HG02763 (cell line): ENCODE data around the gene ARHGAP6.

Experiments
- ATAC-seq: cut with Tn5 transposase; IDR thresholded peaks from one replicate; pipeline ENCODE4 v1.9.1; 2021; ENCODE audit warnings: mild to moderate bottlenecking, moderate library complexity; ENCODE audit not compliant: unreplicated experiment

The ARHGAP6 gene, protein sequence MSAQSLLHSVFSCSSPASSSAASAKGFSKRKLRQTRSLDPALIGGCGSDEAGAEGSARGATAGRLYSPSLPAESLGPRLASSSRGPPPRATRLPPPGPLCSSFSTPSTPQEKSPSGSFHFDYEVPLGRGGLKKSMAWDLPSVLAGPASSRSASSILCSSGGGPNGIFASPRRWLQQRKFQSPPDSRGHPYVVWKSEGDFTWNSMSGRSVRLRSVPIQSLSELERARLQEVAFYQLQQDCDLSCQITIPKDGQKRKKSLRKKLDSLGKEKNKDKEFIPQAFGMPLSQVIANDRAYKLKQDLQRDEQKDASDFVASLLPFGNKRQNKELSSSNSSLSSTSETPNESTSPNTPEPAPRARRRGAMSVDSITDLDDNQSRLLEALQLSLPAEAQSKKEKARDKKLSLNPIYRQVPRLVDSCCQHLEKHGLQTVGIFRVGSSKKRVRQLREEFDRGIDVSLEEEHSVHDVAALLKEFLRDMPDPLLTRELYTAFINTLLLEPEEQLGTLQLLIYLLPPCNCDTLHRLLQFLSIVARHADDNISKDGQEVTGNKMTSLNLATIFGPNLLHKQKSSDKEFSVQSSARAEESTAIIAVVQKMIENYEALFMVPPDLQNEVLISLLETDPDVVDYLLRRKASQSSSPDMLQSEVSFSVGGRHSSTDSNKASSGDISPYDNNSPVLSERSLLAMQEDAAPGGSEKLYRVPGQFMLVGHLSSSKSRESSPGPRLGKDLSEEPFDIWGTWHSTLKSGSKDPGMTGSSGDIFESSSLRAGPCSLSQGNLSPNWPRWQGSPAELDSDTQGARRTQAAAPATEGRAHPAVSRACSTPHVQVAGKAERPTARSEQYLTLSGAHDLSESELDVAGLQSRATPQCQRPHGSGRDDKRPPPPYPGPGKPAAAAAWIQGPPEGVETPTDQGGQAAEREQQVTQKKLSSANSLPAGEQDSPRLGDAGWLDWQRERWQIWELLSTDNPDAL (N-terminal part only)

DNA sequence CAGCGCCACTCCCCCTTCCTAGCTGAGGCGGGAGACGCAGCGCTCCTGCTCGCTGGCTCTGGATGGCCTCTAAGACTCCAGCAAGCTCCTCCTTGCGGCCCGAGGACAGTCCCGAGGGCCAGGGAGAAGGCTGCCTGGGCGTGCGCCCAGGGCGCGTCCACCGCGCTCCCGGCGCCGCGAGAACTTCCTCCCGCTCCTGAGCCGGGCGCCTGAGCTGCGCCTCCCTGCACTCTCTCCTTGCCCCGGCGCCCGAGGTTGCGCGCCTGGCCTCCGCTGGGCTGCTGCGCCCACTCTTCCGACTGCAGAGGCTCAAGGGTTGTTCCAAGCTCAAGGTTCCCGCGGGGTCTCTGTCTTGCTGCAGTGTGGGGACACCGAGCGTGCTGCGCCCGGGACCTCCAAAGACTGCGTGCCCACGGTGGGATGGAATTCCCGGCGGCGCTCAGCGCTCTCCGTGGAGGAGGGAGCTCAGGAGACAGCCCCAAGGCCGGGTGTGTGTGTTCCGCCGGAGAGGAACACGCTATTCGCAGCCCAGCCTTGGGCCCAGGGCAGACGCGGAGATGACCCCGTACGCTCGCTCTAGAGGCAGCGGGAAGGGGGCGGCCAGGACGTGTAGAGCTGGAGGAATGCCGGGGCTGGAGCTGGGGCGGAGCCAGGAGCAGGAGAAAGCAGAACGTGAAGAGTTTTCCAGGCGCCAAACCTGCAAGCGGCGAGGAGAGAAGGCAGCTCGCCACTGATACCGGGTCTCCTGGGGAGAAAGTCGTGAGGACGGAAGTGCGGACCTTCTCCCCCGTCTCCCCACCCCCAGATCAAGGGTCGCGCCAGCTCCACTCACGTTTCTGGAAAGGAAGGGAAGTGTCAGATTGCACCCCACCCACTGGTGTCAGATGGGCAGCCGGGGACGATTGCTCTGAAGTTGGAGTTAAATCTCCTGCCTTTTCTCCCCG, at the start of gene ARHGAP6:
ARHGAP6 (minus strand) TSS at position 753 of the 944 bp plus-strand sequence. CDS start 1,092 bp downstream, outside the sequence.
- no peak for ATAC-seq

DNA sequence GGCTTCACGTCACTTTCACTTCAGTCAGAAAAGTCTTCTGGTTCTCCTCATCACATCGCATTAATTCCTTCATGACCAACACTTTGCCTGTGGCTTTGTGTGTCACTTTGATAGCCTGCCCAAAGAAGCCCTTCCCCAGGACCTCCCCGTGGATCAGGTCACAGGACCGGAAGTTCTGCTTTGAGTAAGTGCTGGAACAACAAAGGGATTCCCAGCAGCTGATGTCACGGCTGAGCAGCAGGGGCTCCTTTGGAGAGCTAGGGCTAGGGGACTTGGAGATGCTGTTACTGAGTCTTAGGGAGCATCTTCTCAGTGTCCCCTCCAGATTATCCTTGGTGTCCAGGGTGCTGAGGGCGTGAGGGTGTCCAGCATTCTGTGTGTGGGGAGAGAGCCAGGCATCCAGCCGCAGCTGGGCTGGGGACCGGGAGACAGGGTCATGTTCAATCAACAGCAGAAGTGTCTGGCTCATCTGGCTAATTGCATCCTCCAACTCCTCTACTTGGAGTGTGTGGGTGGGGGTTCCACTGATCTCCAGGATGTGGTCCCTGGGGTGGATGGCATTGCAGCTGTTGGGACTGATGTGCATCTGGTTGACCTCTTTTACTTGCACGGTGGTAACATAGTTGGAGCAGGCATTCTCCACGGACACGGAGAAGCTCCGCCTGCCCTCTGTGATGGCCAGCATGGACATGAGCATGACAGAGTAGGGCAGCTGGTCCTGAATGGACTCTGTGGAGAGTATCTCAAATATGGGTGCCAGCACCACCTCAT, 39.2 kb upstream of the ARHGAP6 start:
- ATAC-seq, result no peak

DNA sequence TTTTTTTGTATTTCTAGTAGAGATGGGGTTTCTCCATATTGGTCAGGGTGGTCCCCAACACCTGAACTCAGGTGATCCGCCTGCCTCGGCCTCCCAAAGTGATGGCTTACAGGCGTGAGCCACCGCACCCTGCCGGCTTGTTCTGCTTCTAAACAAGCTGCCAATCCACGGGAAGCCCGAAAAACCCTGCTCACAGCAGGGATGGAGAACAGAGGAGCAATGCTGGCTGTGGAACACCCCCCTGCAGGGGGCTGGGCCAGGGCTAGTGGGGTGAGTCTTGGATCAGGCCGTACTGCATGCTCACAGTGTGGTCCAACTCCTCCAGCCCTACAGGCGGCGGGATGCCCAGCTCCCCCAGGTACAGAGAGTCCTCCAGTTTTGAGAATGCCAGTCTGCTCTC, 38.1 kb upstream of the ARHGAP6 start:
- no peak for ATAC-seq

DNA sequence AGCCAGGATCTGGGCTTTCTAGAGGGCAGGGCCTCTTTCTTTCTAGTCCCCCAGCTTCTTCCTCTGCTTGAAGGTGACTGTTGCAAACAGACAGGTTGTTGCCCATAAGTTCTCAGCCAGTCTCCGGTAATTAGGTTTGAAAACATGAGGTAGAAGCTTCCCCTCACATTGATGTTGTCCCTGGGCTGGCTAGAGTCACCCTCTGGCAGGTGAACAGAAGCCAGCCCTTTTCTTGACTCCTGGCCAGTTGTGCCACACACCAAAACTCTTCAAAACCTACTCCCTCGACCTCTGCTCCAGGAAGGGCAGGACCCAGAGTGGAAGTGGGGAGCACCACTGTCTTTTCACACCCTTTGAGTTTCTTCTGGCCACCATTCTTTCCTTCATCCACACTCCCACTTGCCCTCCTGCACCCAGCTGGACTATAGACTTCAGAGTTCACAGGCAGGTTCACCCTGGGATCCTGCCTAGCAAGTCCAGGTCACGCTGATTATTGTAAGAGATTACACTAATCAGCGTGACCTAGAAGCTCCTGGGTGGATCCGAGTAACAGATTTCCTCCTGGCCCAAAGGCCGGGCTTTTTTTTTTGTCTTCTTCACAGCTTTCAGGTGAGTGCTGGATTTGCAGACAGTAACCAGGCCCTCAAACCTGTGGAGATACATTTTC, 37.4 kb upstream of the ARHGAP6 start:
- ATAC-seq, result no peak

DNA sequence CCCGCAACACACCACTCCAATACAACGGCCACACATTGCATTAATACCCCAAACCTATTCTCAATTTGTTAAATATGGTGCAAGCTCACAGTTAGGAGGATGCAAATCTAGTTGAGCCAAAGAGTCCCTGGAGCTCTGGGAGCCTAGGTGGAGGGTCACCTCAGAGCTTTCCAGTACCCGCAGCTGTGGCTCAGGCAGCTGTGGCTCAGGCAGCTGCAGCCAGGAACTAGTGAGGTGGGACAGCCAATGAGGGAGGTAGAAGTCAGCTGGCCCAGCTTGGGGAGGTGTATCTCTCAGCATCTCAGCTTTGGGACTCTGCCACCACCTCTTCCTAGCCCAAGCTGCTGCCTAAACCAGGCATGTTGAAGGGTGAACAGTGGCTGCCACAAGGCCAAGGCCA, 36.7 kb upstream of the ARHGAP6 start:
- ATAC-seq, result no peak

DNA sequence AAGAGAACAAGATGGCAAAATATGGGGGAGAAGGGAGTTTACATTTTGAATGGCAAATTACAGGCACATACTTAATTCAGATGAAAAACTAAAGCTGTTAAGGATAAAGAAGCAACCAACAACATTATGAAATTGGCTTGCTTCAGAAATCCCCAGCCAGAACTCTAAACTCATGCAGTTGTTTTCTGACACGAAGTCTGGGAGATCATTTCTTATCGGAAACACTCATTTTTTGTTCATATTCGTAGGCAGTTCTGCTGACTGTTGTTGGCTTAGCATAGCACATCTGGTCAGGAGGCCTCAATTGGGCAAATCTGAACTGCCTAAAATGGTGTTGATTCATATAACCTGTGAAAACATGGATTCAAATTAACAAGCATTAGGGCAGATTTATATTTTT, 33.0 kb upstream of the ARHGAP6 start:
- ATAC-seq, result no peak

DNA sequence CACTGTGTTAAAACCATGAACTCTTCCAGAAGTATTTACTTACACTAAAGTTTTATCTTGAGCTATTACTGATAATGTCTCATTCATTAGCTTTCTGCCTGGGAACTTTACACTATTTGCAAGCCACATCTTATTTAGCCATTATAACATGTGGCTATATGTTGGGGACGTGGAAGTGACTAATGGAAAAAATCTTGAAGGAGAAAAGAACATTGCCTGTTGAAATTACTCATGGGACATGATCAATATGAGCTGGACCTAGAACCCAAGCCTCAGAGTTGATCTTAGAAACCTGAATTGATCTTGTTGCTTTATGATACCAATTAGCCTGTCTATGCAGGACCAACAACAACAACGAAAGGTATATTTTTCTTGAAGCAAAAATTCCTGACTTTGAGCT, 22.5 kb upstream of the ARHGAP6 start:
- no peak for ATAC-seq

DNA sequence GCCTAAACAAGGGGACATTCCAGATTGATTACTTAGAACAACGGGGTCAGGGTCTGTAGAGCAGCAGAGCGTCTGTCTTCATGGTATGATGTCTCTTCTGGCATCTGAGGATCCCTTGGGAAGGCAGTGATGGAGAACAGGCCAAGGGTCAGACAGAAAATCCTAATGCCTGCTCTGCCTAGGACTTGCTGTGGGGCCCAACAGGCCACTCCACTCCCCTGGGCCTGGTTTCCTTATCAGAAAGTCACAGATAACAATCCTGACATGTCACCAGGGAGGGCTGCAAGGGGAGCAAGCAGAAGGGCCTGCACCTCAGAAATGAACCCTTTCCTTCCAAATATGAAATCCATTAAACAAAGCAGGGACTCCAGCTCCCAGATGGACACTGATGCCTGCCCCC, 21.4 kb upstream of the ARHGAP6 start:
- ATAC-seq, result no peak

DNA sequence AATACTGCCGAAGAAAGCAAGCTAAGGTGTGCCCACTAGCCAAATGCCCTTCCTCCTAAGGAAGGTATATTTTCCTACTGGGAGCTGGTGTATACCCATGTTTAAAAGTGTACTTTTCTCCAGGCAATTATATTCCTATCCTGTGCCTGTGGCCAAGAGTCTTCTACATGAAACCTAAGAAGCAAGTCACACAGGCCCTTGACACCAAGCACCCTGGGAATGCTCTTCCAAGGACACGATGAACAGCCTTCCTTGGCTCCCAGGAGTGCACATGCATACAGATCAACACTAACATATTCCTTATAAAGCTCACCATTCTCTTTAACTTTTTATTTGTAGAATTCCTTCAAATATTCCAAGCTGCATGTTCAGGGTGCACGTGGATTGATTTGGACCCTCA, 17.3 kb upstream of the ARHGAP6 start:
- ATAC-seq, result no peak

DNA sequence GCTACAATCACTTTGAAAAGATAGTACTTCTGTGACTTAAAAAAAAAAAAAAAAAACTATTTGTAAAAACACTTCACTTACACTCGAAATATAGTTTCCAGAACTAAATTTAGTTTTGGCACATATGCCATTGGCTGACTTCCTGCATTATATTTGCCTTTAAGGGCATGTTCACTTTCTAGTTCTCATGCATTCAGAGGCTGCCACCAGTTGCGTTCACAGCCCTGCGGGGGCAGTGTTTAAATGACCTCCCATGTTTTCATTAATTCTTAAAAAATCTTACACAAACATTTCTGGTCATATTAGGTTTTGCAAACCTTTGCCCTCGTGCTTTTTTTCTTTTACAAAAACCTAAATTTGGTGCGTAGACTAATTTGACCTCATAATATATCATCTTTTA, 12.4 kb upstream of the ARHGAP6 start:
- ATAC-seq, result no peak

DNA sequence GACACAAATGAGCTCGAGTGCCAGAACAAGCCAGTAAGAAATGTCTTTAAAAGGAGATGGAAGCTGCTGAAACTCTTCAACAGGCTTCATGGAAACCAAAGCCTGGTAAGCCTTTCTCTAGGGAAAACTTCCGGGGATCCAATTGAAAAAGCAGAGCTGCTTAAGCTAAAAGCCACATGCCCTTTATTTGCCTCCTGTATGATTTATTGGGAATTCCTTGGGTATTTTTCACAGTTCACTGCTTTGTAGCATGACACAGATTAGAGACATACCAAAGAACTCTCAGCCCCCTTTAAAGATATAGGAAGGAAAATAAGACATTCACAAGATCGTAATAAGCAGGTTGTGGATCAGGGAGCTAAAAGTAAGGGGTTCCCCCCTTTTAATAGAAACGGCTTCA, 6.5 kb upstream of the ARHGAP6 start:
- ATAC-seq, result no peak

DNA sequence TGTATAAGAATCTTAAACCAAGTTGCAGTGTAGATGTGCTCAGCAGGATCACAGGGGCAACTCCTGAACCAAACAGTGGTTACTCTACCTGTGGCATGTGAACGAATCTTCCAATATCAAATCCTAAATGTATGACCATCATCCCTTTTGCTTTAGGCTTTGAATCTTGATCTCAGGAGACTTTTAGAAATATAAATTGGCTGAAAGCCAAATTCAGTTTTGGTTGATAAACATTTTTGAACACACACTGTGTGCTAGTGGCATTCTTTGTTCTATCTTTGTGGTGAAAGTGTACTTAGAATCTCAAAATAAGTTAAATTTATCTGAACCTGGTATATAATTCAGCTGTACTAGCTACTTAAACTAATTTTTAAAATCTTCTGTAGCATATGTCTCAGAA, 4.6 kb upstream of the ARHGAP6 start:
- ATAC-seq, result no peak

DNA sequence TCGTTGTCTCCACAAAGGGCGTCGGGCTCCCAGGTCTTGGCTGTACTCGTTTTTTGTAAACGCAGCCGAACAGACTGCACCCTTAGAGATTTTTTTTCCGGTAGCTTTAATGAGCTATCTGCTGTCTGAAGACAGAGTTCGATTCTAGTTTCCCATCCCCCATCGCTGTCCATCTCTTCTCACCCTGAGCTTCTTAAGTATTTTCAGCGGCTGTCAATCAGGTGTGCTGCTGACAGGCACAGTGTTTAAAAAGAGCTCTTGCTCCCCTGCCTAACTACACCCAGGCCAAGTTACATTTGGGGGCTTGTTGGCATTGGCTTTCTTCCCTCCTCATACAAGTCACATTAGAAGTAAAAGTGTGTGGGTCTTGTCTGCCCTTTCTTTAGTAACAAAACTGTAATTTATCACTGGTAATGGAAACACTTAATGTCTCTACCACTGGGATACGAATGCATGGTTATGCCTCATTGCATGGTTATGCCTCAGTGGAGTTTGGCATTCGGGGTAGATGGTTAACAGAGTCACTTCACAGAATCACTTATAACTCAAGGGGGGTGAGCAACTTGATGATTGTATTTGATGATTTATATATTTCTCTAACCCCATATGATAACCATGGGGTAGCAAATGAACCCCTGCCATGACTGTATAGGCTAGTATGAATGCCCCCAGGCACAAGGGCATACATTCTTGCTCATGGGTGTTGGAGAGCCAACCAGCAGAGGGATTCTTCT, 1.4 kb upstream of the ARHGAP6 start:
- ATAC-seq, result no peak

DNA sequence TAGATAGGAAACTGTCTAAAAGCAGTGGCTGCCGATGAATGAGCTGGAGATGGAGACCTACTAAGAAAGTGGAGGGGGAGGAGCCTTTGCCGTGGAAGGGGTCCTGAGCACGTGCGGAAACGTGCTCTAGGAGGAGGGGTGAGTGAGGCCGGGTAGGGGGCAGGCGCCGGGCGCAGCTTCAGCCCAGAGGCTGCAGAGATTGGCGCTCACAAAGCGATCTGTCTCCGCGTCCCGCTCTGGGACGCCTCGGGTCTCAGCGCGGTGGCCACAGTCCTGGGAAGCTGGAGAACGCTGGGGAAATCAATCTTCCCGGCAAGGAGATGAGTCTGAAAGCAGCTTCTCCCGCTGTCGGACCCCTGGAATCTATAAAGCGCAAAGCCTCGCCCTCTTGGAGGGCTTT, 444 bp upstream of the ARHGAP6 start:
- no peak for ATAC-seq

DNA sequence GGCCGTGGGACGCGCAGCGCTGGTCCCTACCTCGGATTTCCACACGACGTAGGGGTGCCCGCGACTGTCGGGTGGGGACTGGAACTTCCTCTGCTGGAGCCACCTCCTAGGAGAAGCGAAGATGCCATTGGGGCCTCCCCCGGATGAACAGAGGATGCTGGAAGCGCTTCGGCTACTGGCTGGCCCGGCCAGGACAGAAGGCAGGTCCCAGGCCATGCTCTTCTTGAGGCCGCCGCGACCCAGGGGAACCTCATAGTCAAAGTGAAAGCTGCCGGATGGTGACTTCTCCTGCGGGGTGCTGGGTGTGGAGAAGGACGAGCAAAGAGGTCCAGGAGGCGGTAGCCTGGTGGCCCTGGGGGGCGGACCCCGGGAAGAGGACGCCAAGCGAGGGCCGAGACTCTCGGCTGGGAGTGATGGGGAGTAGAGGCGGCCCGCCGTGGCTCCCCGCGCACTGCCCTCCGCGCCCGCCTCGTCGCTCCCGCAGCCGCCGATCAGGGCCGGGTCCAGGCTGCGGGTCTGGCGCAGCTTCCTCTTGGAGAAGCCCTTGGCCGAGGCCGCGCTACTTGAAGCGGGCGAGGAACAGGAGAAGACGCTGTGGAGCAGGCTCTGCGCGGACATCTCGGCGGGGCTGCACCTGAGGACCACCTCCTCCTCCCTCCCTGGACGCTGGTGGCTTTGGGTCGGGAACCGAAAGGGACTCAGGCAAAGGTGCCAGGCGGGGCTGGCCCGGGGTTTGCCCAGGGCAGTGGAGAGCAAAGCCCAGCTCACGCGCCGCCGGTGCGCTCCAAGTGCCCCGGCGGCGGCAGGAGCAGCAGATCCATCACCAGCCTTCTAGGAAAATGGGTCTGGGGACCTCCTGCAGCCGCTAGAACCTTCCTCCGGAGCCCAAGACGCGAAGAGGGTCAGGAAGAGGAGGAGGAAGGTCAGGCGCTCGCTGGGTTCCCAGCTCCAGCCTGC, 1.2 kb downstream of the ARHGAP6 start:
- ATAC-seq, result no peak

DNA sequence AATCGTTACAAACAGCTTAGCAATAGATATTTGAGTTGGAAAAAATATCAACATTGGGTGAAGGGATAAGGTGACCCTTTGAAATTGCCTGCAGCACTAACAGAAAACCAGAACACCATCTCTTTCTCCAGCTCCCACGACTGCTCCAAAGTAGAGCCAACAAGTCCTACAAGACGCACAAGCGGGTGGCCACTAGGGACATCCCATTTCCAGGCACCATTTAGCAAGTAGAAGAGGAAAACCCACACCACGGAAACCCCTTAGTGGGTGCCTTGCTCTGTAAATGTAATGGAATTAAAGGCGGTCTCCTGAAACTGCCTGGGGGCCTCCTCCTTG, 1.9 kb downstream of the ARHGAP6 start:
- no peak for ATAC-seq

DNA sequence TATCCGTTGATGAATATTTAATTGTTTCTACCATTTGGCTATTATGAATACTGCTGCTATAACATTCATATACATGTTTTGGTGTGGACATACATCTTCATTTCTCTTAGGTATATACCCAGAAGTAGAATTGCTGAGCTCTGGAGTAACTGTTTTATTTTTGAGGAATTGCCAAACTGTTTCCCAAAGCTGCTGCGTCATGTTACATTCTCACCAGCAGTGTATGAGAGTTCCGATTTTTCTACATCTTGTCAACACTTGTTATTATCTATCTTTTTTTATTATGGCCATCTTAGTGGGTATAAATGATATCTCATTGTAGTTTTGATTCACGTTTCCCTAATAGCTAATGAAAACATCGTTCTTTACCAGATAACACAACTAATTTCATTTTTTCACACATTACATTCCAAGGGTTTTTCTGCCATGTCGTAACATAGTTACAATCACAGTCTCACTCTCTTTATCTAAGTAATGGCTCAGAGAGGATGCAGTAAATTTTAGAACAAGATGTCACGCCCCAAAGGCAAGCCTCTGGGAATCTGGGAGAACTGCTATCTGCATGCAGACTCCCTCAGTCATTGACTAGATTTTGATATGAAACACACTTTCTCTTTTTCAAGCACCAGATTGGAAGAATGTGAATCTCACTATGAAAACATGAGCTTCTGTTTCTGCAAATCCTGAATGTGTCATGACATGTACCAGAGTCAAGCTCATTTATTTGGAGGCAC, 10.3 kb downstream of the ARHGAP6 start:
- no peak for ATAC-seq
